ENCODE results near the gene PRSS22.

Gene PRSS22

GRCh38 chr16:2829501-2830354 is 28.2 kb downstream of the PRSS22 start, which contains the start of gene ZG16B:
Gene ZG16B (plus strand): TSS chr16:2830303. CDS start chr16:2830442, 139 bp downstream.
- no peak for DNase-seq (ENCODE audit: low spot score)

- DNase-seq (ENCODE audit: low spot score): no peak
Measured at GRCh38 chr16:2828876-2829430, 29.0 kb downstream of the PRSS22 start.

- DNase-seq (ENCODE audit: low spot score): no peak
Measured at GRCh38 chr16:2828521-2828840, 29.5 kb downstream of the PRSS22 start.

- no peak for DNase-seq (ENCODE audit: low spot score)
Measured at GRCh38 chr16:2827831-2828520, 30.0 kb downstream of the PRSS22 start.

GRCh38 chr16:2827374-2827791 is 30.6 kb downstream of the PRSS22 start:
- DNase-seq (ENCODE audit: low spot score): no peak

DNA sequence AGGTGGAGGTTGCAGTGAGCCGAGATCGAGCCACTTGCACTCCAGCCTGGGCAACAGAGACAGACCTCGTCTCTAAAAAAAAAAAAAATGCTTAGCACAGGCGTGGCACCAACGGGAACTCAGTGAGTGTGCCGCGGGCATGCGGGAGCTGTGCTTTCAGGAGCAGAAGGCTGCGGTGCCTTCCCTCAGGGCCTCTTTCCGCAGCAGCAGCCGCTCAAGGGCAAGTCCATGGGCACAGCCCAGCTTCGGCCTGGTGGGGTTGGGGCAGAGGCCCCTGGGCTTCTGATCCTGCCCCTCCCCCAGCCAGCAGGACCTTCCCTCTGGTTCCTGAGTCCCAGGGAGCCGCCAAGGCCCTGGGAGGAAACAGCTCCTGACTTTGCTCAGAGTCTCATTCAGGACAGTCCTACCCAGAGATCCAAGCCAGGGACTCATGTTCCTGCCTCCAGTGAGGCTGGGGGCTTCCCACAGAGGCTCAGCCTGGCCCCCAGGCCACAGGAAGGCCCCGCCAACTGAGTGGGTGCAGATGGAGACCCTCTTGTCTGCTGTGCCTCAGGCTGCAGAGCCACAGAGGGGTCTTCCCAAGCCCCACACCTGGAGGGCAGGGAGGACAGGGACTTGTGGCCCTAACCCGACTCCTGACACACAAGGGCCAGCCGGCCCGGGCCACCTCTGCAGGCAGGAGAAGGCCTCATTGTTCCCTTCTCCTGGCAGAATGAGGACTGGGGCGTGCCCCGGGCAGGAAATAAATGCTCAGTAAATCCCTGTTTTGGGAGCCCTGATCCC is 31.2 kb downstream of the PRSS22 start:
- no peak for DNase-seq (ENCODE audit: low spot score)

- DNase-seq (ENCODE audit: low spot score): no peak
Measured at GRCh38 chr16:2825906-2826305, 32.1 kb downstream of the PRSS22 start.

GRCh38 chr16:2825049-2825742 is 32.8 kb downstream of the PRSS22 start:
- DNase-seq (ENCODE audit: low spot score): no peak

DNA sequence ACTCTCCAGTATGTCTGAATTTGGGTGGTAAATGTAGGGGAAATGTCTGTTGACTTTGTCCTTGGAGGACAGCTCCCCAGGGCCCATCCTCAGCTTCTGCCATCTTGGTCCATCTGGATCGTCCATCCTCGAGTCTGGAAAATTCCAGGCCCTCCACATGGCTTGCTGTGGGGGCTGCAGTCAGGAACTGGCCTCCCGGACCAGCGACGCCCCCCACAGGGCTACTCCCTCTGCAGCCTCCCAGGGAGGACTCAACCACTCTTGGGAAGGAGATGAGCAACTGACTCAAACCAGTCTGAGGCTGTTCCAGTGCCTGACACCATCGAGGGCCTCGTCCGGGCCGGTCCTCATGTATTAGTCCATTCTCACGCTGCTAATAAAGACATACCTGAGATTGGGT is 33.3 kb downstream of the PRSS22 start:
- DNase-seq (ENCODE audit: low spot score): no peak

- no peak for DNase-seq (ENCODE audit: low spot score)
Measured at GRCh38 chr16:2822496-2822895, 35.5 kb downstream of the PRSS22 start.

DNA sequence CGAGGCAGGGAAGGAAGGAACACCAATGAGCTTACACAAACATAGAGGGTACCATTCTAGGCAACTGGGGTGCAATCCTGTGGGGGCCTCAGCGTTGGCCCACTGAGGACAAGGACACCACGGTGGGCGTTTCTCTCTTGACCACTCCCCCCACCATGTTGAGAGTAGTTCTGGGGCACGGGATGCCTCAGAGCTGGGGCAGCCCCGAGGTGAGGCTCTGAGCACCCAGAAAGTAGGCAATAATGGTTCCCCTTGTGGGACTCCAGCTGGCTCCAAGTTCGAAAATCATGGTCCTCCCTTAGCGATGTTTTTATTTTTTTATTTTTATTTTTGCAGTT is 35.8 kb downstream of the PRSS22 start:
- no peak for DNase-seq (ENCODE audit: low spot score)

- no peak for DNase-seq (ENCODE audit: low spot score)
Measured at GRCh38 chr16:2821487-2822157, 36.3 kb downstream of the PRSS22 start.

DNA sequence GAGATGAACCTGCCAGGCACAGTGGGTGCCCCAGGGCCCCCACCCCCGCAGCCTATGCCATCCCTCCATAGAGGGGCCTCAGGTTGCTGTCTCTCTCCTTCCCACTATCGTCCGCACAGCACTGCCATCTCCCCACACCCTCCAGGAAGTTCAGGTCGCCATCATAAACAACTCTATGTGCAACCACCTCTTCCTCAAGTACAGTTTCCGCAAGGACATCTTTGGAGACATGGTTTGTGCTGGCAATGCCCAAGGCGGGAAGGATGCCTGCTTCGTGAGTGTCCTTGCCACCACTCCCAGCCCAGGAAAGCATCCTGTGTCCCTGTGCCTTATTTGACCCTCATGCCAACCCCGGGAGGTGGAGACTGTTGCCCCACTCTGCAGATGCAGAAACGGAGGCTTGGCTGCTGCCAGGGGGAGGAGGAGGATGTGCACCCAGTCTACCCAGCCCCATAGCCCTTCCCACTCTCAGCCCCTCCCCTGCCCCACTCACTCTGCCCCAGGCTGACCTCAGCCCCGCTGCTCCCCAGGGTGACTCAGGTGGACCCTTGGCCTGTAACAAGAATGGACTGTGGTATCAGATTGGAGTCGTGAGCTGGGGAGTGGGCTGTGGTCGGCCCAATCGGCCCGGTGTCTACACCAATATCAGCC is 37.0 kb downstream of the PRSS22 start:
- no peak for DNase-seq (ENCODE audit: low spot score)

DNA sequence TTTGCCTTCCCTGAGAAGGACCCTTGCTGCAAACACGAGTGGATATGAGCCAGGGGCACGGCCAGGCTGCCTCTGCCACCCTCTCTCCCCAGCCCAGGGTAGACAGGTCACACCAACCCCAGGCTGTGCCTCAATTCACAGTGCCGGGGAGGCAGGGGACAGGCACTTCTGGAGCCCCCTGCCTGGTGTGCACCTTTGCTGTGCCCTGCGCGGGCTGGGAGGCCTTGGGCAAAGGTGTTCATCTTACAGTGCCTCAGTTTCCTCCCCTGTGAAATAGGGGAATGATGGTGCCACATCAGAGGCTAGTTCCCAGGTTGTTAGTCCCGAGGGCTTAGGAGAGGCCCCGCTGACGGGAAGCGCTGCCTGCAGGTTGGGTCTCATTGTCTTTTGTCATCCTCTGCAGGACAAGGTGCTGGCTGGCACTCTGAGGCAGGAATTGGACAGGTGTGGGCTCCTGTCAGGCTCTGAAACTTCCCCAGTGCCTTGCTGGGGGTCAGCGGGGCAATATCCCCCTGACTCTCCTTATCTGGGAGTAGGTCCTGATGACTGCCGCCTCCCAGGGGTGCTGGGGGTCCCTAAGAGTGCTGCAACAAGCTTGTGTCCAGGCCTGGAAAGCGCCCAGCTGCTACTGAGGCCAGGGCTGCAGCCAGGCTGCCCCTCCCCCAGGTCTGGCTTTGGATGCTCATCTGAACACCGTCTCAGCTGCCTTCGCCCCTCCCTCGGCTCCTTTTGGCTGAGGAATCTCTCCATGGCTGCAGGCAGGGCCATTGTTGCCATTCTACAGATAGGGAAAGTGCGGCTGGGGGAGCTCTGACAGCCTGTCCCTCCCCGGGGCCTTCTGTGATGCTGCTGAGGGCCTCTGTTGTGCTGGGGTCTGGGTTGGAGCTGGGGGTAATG is 37.8 kb downstream of the PRSS22 start:
- no peak for DNase-seq (ENCODE audit: low spot score)

- no peak for DNase-seq (ENCODE audit: low spot score)
Measured at GRCh38 chr16:2819179-2819938, 38.6 kb downstream of the PRSS22 start.

DNA sequence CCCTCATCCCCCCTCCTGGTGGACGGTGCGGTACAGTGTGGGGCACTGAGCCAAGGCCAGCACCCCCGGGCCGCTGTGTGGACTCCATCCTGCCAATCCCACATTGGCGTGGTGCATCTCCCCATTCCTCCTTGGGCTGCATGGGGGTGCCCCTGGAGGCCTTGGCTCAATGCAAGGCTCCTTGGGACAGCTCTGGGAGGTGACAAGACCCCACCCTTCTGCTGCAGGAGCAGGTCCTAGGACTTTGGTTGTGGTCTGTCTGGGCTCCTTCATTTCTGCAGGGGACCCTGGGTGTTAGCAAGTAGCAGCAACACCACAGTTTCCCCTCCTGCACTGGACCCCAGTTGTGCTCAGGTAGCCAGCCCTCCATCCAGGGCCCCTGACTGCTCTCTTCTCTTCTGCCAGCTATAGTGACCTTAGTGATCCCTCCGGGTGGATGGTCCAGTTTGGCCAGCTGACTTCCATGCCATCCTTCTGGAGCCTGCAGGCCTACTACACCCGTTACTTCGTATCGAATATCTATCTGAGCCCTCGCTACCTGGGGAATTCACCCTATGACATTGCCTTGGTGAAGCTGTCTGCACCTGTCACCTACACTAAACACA is 39.6 kb downstream of the PRSS22 start:
- DNase-seq (ENCODE audit: low spot score): no peak

DNA sequence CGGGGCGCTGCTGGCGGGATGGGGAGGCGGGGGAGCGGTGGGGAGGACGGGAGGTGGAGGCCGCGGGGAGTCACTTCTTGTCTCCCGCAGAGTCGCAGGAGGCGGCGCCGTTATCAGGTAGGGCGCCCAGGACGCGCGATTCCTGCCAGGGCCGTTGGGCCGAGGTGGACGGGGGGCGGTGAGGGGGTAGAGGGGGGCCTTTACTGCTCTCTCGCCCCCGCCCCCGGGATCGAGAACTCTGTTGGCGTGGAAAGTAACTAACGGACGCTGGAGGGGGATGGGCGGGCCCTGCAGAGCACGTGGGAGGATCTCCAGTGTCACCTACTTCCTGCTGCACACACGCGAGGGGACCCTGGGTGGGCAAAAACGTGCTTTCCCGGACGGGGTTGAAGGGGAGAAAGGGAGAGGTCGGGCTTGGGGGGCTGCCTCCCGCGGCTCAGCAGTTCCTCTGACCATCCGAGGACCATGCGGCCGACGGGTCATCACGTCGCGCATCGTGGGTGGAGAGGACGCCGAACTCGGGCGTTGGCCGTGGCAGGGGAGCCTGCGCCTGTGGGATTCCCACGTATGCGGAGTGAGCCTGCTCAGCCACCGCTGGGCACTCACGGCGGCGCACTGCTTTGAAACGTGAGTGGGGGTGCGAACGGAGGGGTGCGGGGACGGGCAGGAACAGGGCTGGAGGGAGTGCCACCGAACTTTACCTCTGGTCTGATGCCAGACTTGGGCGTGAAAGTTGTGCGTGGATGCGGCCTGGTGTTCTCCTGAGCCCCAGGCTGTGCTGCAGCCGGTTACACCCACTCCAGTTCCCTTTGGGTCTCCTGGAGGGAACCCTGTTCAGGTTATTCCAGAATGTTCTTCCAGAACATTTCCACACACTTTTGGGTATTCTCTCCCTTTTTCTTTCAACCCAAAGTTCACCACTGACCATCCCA is 40.4 kb downstream of the PRSS22 start:
- no peak for DNase-seq (ENCODE audit: low spot score)
